ENCODE results near the gene MARCHF10.
"Not testable (repeated sequence)": the region's sequence is repeated elsewhere in the genome, so short reads cannot be mapped to it uniquely, and the experiment has no call there.

Gene MARCHF10, protein sequence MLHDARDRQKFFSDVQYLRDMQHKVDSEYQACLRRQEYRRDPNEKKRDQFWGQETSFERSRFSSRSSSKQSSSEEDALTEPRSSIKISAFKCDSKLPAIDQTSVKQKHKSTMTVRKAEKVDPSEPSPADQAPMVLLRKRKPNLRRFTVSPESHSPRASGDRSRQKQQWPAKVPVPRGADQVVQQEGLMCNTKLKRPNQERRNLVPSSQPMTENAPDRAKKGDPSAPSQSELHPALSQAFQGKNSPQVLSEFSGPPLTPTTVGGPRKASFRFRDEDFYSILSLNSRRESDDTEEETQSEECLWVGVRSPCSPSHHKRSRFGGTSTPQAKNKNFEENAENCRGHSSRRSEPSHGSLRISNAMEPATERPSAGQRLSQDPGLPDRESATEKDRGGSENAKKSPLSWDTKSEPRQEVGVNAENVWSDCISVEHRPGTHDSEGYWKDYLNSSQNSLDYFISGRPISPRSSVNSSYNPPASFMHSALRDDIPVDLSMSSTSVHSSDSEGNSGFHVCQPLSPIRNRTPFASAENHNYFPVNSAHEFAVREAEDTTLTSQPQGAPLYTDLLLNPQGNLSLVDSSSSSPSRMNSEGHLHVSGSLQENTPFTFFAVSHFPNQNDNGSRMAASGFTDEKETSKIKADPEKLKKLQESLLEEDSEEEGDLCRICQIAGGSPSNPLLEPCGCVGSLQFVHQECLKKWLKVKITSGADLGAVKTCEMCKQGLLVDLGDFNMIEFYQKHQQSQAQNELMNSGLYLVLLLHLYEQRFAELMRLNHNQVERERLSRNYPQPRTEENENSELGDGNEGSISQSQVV

DNA sequence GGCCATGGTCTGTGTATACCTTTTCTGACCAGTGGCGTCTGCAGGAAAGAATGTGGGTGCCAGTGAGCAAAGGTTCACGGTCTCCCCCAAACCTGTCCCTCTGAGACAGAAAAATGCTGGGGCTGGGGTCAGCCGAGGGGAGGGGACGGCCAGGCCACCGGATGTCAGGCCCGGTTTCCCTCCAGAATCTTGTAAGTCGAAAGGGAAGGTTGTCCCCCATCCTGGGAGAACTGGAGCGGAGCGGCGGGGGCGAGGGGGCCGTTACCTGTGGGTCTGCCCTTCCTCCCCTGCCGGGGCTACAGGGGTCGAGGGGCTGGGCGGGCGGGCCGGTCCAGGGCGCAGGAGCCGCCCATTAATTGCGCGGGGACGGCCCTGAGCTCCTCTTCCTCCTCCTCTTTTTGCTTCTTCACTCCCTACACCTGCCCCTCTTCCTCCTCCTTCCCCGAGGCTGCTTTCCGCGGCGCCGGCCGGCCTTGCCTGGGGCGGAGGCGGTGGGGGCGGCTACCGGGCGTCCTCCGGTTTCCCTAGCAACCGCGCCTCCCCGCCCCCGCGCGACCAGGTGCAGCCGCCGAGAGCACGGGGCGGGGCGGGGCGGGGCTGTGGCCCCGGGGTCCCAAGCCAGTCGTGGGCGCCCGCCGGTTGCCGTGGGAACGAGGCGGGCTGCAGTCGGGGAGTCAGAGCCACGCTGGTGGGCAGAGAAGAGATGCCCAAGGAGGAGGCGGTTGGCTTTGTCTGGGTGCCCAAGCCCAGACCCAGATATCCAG is at the start of gene MARCHF10:
Gene MARCHF10 (minus strand): TSS at position 503 of the 764 bp plus-strand sequence. CDS start 6,579 bp downstream, outside the sequence.
- peak; percentile 51 for DNase-seq (ENCODE audit: low read depth)

DNA sequence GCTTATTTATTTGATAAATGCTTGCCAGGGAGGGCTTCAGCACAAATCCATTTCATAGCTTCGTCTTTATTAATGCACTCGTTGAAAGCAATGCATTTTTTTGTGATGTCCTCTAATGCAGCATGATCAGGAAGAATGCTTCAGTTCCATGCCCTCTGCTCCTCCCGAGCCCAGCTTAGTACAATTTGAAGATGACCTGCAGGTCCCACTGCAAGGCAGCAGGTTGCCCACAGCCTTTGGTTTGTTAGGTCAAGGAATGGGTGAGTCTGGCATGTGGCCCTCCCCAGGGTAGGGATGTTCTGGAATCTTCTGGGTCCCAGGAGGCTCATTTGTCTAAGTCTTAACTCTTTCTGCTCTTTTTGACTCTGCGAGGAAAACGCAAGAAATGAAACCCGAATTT is 49.4 kb upstream of the MARCHF10 start:
- DNase-seq (ENCODE audit: low read depth), result no peak

DNA sequence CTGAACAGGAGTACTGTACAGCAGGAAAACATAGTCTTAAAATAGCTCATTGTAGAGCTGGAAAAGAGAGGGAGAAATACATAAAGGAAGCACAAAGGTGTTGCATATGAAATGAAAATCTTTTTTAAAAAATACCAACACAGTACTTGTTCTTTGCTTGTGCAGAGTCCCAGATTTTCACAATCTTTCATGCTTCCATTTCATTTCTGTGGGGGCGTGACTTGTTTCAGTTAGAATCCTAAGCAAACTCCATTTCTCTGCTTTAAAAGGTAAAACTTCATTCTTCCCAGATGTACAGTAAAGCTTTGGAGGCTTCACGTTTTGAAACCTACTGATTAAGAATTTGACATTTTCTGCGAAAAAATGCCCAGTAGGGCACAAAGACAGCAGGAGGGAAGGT is 48.5 kb upstream of the MARCHF10 start:
- DNase-seq (ENCODE audit: low read depth), result no peak

DNA sequence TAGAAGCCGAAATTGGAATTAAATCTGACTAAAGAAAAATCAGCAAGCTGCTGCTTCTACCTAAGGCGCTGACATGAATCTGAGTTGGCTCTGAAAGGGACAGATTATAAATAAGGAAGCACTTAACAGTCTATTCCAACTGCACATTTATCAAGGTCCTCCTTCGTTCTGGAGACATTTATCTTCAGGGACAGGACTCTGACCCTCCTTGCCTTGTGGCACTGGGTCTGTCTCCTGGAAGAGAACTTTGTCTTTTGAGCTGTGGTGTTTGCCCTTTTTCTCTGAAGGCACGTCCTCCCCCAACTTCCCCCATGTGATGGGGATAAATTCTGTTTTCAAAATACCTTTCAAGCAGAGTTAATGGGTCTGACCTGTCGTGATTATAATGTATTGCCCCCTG is 47.0 kb upstream of the MARCHF10 start:
- no peak for DNase-seq (ENCODE audit: low read depth)

DNA sequence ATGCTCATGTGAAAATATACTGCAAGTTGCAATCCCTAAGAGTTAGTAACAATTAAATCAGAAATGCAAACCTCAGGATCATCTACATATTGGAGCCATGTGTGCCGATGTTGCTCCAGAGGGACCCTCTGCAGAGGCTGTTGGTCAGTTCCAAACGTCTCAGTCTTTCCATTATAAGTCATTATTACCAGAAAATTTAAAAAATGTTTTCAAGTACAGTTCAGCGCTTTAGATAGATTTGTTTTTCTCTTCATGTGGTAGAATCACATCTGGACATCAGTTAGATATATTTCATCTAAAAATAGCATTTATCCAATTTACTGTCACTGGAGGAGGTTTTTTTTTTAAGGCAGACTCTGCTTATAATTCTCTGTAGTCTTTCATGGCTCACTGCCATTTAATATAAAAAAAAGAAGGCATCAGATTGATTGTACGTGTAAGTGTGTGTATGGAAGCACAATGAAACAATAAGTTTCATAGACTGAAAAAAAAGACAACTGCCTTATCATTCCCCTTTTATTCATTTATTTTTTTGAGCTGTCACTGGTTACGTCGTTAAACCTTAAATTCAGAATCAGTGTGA is 46.1 kb upstream of the MARCHF10 start:
- DNase-seq (ENCODE audit: low read depth), result no peak

DNA sequence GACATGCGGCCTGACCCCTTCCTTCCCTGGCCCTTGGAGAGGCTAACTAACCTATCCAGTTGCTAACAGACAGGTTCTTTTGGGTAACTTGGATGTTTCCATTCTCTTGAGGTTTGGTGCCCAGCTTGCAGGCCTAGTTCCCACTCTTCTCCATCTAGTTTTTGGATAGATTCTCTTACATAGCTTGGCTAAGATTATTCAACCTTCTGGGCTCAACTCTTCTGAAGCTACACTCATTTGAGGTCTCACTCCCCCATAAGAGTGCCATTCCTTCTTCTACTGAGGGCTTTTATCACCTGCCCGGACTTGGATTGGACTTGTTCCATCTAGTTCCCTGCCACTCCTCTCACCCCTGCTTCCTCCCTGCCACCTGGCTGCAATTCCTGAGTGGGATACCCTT is 44.1 kb upstream of the MARCHF10 start:
- no peak for DNase-seq (ENCODE audit: low read depth)

DNA sequence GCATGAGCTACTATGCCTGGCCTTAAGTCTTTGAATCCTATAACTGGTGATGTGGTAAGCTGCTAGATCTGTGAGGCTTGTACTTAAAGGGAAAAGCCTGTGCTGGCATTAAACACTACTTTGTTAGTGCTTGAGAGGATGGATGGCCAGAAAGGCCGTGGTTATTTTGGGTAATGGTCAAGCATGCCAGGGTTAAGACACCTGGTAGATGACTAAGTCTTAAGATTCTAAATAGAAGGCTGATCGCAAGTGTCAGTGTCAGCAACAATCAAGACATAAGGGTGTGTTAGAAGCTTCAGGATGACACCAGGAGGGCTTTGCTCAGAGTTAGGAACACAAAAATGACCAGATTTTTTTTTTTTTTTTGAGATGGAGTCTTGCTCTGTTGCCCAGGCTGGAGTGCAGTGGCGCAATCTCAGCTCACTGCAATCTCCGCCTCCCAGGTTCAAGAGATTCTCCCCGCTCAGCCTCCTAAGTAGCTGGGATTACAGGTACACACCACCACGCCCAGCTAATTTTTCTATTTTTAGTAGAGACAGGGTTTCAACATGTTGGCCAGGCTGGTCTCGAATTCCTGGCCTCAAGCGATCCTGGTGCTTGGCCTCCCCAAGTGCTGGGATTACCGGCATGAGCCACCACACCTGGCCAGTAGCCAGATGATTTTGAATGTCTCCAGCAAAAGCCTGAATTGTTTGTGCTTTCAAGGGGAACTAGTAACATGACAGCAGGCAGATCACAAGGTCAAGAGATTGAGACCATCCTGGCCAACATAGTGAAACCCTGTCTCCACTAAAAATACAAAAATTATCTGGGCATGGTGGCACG is 41.7 kb upstream of the MARCHF10 start:
- DNase-seq (ENCODE audit: low read depth), result not testable (repeated sequence)

DNA sequence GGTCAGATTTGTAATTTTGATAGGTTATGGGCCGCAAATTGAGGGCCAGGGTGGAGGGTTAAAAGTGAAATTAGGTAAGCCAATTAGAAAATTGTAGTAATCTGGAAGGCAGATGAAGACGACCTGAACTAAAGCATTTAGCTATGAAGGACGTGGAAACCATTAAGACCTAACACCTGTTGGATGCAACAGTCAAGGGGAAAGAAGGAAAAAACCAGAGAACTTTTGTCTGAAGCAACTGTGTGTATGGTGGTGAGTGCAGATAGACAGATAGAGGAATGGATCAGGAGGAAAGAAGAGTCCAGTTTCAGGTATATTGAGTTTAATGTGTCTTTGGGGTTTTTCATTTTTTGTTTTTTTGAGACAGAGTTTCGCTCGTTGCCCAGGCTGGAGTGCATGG is 40.2 kb upstream of the MARCHF10 start:
- DNase-seq (ENCODE audit: low read depth), result no peak

DNA sequence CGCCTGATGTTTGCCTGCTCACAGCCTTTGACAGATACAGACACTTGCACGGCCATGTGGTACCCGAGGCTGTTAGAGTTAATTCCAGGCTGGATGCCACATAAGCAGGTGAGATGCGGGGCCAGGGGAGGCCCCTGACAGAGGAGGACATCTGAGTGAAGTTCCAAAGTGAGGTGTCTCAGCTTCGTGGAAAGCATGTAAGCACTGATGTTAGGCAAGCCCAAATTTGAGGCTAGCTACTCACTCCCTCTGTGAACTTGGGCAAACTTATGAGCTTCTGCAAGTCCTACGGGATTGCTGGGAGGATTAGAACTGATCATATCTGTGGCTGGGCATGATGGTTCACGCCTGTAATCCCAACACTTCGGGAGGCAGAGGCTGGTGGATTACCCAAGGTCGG is 39.3 kb upstream of the MARCHF10 start:
- no peak for DNase-seq (ENCODE audit: low read depth)

DNA sequence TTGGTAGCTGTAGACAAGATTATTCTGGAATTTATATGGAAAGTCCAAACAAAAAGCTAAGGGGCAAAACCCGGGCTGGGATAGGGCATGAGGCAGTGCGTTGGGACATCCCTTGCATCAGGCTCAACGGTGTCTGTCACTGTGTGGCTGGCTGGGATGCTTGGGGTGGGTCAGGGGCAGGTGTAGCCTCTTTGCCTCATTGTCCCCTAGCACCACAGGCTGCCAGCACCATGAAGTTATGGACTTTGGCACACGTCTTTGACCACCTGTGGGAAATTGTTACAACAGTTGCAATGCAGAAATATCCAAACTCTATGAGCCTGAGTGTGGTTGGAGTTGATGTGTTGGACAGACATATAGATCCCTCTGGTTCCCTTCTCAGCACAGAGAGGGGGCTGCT is 32.8 kb upstream of the MARCHF10 start:
- no peak for DNase-seq (ENCODE audit: low read depth)

DNA sequence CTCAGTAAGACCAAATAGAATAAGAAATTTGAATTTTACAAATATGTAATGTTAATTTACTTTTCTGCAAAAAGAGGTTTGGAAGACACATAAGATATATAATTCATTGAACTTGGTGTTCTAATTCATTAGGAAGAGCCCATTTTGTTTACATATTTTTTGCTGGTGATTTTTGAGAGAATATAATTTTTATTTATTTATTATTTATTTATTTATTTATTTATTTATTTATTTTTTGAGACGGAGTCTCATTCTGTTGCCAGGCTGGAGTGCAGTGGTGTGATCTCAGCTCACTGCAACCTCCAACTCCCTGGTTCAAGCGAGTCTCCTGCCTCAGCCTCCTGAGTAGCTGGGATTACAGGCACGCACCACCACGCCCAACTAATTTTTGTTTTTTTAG is 25.7 kb upstream of the MARCHF10 start:
- not testable (repeated sequence) for DNase-seq (ENCODE audit: low read depth)

DNA sequence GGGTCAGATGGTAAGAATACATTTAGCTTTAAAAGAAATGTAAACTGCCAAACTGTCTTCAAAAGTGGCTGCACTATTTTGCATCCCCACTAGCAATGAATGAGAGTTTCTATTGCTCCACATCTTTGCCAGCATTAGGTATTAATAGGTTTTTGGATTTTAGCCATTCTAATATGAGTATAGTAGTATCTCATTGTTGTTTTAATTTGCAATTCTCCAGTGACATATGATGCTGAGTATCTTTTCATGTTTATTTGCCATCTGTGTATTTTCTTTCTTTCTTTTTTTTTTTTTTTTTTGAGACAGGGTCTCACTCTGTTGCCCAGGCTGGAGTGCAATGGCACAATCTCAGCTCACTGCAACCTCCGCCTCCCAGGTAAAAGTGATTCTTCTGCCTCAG is 24.3 kb upstream of the MARCHF10 start:
- no peak for DNase-seq (ENCODE audit: low read depth)

DNA sequence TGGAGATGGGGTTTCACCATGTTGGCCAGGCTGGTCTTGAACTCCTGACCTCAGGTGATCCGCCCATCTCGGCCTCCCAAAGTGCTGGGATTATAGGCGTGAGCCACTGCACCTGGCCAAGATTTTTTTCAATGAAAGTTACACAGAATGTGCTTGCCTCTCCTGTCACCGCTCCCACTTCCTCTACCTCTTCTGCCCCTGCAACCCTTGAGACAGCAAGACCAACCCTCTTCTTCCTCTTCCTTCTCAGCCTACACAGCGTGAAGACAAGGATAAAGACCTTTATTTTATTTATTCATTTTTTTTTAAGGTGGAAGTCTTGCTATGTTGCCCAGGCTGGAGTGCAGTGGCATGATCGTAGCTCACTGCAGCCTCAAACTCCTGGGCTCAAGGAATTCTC is 23.0 kb upstream of the MARCHF10 start:
- not testable (repeated sequence) for DNase-seq (ENCODE audit: low read depth)

DNA sequence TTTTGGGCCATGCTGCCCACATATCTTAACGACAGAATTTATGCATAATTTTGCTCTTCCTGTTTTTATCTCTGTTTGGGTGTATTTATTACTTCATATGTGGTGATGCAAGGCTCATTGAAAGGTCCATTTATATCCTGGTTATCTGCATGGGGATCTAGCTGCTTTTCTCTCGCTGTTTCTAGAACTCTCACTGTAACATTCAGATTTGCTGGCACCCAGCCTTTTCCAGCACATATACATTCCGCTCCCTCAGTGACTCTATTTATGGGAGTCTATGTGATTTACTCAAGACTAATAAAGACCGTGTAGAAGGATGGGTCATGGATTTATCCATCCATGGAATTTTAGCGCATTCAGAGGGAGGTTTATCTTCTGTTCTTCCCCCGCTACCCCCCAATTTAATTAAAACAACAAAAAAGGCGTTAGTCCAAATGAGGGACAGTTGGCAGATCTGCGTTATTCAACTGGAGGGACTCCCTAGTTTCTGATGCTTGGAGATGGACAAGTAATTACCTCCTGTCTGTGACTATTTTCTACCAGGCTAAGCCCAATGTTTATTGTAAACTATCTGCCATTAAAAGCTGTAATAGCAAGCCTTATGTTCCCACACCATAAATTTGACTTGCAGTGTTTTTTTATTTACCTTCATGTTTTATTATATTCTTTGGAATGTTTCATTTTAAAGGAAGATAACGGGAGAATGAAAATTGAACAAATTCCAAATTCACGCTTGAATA is 19.8 kb upstream of the MARCHF10 start:
- no peak for DNase-seq (ENCODE audit: low read depth)

DNA sequence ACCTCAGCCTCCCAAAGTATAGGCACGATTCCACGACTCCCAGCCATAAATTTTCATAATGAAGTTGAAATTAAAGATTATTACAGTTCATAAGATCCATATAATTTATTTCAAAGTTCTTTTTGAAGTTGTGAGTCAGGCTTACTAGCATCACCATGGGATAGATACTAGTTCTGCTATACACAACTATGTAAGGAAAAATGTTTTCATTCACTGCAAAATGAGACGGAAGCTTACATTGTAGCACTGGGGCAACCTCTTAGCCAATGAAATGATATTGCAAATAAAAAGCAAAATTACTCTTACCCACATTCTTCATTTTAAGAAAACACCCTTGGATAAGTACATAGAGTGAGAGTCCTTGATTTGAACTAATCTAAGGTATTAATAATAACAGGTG is 18.8 kb upstream of the MARCHF10 start:
- no peak for DNase-seq (ENCODE audit: low read depth)

DNA sequence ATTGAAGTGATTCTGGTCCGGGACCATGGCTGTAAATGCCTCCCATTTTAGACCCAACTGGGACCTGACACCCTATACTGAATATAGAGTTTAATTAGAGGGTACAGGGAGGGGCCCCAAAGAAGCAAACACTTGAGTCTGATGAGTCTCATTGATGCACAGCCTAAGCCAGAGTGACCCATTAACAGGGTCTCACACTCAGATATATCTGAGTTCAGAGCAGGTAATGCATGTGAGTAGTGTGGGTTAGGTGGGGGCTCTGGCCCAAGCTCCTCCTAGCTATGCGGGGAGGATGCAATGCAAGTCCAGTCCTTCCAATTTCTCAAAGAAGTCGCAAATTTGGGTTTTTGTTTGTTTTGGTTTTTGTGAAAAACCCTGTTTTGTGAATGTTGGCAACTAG is 17.1 kb upstream of the MARCHF10 start:
- no peak for DNase-seq (ENCODE audit: low read depth)

DNA sequence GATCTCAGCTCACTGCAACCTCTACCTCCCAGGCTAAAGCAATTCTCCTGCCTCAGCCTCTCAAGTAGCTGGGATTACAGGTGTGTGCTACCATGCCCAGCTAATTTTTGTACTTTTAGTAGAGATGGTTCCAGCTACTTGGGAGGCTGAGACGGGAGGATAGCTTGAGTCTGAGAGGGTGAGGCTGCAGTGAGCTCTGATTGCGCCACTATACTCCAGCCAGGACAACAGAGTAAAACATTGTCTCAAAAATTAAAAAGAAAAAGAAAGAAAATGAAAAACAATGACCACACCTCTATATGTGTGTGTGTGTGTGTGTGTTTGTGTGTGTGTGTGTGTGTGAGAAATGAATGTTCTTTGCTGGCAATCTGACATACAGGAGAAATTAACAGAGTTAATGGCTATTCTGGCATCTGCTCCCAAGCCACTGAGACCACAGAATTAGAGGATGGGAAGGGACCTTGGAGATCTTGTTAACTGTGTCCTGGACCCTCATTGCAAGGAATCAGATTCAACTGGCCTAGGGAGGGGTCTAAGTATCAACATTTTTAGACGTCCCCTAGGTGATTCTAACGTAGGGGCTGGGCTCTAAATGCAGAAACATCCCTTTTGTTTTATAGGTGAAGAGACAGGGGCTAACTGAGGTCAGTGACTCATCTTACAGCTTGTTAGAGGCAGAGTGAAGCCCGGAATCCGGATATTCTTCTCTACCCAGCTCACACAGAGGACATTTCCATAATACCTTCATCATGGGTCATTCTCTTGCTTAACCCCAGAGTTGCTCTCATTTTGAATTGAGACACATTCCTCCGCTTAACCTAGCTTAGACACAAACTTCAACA is 16.4 kb upstream of the MARCHF10 start:
- no peak for DNase-seq (ENCODE audit: low read depth)

DNA sequence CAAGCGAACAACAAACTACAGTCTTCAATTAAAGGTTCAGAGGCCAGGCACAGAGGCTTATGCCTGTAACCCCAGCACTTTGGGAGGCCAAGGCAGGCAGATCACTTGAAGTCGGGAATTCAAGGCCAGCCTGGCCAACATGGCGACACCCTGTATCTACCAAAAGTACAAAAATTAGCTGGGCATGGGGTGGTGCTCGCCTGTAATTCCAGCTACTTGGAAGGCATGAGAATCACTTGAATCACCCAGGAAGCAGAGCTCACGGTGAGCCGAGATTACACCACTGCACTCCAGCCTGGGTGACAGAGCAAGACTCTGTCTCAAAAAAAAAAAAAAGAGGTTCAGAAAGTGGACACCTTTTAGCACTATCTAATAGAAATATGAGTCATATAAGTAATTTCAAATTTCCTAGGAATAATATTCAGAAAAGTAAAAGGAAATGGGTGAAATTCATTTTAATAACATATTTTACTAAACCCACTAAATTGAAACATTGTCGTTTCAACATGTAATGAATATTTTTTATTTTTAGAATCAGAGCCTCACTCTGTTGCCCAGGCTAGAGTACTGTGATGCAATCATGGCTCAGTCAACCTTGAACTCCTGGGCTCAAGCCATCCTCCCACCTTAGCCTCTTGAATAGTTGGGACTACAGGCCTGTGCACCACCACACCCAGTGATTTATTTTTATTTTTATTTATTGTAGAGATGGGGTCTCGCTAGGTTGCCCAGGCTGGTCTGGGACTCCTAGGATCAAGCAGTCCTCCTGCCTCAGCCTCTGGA is 15.2 kb upstream of the MARCHF10 start:
- no peak for DNase-seq (ENCODE audit: low read depth)

All from stimulated activated CD8-positive, alpha-beta memory T cell treated with anti-CD3 and anti-CD28 coated beads, Interleukin-12 subunit alpha, Interleukin-12 subunit beta, amount 100 ng/mL, for 4 hours (primary cell).